ENCODE data around the gene PKDREJ.

DNA sequence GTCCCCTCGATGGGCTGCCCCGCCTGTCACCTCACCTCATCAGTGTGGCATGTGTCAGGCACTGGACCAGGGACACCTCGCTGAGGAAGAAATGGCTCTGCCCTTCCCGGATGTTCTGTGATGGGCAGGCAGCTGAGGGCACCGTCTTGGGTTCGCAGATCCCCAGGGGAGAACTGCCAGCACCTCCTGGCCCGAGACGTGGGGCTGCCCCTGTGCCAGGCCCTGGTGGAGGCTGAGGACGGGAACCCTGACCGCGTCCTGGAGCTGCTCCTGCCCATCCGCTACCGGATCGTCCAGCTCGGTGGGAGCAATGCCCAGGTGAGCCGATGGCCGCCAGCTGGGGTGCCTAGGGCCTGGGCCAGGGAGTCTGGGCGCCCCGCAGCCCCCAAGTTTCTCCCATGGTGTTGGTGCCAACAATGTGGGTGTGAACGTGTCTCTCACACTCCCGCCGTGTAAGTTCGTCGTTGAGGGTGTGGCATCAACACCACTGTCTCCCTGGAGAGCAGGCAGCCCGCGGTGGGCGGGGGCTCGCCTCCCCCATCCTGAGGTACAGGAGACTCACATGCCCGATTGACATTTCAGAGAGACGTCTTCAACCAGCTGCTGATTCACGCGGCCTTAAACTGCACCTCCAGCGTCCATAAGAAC, 26.2 kb upstream of the PKDREJ start:
- TF ChIP-seq, protein P1, sequence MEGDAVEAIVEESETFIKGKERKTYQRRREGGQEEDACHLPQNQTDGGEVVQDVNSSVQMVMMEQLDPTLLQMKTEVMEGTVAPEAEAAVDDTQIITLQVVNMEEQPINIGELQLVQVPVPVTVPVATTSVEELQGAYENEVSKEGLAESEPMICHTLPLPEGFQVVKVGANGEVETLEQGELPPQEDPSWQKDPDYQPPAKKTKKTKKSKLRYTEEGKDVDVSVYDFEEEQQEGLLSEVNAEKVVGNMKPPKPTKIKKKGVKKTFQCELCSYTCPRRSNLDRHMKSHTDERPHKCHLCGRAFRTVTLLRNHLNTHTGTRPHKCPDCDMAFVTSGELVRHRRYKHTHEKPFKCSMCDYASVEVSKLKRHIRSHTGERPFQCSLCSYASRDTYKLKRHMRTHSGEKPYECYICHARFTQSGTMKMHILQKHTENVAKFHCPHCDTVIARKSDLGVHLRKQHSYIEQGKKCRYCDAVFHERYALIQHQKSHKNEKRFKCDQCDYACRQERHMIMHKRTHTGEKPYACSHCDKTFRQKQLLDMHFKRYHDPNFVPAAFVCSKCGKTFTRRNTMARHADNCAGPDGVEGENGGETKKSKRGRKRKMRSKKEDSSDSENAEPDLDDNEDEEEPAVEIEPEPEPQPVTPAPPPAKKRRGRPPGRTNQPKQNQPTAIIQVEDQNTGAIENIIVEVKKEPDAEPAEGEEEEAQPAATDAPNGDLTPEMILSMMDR (IDR thresholded peaks at IDR 0.05; ENCODE audit: low read length), result no peak
- TF ChIP-seq EZH2phosphoT487 (IDR thresholded peaks at IDR 0.05; ENCODE audit: low read length), result no peak

Measured in MM.1S (cell line).